ENCODE measurements around the gene HNRNPL.
A peak's percentile ranks its signal among the peaks of the same experiment; 100 is the strongest.
"Not testable (repeated sequence)": the region's sequence is repeated elsewhere in the genome, so short reads cannot be mapped to it uniquely, and the experiment has no call there.

HNRNPL gene

DNA sequence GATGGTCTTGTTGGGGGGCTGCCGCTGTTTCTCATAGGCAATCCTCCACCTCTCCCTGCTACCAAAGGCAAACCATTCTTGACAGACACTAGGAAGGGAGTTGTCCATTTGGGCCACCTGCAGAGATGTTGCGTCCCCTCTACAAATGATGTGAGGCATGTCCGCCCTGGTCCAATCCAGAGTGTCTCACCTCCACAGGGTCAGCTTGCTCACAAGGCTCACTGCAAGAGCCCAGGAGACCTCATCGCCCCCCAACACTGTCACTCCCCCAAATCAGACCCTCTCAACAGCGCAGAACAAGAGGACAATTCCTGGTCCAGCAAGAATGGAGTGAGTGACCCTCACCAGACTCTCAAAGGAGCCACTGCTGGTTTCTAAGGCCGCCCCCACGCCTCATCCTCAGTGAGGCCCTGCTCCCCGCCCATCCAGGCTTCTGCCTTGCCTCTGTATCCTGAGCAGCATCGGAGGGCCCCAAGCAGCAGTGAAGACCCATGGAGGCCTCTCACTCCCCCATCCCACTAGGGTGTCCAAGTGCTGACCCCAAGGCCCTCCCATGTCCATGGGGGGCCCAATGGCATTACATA, 6.5 kb downstream of the HNRNPL start:
- no peak for DNase-seq

DNA sequence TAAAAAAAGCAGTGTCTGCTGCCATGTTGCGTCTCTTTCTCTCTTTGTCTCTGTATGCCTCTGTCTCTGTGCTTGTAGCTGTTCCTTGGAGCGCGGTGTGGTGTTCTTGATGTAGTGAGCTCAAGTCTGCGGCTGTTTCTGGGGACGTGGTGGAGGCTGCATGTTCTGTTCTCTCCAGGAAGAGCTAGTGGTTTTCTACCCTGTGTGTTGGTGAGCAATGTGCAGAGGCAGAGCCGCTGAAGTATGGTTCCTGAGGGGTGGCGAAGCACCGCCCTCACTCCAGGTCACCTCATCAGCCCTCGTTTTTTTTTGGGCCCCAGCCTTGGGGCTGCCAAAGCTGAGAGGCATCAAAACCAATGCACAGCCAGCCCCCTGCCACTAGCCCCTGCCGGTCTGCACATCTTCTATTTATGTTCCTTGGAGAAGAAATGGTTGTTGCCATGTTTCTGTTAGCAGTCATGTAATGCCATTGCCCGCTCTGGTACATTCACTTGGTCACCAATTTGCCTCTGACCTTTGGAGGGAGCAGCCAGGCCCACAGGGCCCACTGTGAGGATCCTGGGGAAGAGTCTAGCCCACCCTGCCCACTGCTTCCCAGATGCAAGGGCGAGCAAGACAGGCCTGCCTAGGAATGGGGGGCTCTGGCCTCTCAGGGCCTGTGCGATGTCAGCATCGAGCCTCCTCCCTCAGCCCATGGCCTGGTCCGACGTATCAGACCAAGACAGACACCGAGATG, 7.2 kb downstream of the HNRNPL start:
- no peak for DNase-seq

DNA sequence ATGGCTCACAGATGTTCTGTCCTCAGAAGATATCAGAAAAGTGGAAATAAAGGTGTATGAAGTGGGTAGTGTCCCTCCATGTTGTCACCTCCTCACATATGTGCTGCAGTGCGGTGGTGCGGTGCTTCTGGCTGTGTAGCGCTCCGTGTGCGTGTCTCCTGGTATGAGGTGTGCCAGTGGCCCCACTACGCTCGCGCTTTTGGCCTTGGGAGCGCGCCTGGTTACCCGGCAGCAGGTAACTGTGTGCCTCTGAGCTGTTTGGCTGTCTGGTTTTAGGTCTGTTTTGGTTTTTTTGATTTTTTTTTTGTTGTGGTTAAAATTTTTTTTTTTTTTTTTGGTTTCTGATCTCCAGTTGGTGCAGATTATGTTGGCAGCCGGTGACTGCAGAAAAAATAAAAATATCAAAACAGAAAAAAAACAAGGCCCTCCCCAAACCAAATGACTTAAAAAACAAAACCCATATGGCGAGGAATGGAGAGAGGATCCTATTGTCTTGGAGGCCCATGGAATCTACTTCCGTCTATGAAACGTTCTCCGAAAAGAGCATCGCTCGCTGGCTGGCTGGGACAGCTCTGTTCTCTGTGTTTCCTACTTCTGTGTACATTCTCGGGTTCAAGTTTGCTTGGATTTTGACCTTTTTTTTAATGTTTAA, 7.9 kb downstream of the HNRNPL start:
- DNase-seq: no peak

DNA sequence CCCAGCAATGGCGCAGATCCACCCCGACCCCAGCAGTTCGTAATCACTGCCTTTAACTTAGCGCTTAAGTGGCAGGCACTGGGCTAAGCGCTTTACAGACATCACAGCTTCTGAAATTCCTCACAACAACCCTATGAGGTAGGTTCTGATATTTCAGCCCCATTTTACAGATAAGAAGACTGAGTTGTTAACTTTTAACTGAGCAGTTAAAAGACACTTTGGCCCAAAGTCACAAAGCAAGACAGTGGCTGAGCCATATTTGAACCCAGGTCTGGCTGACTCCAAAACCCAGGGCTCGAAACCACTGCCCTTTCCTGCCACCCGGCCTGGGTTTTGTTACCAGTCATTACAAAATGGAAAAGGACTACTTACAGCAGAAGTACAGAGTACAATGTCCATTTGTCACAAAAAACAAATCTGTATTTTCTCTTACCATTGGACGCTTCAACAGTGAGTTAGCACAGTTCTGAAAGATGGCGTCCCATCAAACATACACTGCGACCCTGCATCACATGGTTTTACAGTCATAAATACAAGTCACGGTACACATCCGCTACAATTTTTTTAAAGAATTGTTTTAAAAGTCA, 8.5 kb downstream of the HNRNPL start:
- no peak for DNase-seq

DNA sequence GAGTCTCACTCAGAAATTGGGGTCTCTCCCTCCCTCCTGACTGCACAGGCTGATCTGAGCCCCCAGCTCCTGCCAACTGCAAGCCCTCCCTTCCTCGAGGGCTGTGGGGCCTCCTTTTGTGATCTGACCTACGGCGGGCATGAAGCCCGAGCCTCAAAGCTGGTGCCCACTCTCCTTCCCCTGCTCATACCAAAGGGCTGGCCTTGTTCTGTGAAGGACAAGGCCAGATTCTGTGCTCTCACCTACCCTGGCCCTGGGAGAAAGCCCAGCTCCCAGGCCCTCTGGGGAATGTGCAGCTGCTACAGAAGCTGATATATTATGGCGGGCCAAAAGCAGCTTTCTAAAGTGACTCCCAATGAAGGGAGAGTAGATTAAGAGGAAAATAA, 9.2 kb downstream of the HNRNPL start:
- no peak for DNase-seq

DNA sequence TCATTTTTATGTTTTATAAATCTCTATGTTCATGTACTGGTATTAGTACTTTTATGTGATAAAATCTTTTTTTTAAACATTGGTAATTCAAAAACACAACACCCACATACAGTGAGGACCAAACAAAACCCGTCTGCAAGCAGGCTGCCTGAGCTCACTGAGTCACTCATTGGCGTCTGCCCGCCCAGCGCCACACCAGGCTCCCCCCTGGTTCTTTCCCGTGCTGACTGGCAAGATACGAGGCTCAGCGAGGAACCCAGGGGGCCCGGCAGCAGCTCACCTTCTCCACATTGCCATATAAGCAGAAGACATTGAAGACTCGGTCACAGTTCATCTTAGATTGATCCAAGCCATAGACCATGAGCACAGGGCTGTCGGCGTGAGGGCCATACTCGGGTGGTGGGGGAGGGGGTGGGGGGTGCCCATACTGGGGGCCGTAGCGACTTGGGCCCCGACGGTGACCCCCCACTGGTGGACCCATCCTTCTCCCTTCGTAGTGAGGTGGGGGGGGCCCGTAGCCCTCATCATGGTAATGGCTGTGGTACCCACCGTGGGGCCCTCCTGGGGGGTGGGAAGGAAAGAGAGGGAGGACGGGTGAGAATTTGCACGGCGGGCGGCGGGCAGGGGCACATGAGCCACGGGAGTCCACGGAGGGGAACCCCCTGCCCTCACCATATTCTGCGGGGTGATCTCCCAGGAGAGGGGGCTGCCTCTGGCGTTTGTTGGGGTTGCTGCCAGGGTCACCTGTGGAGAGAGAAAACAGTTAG, 9.8 kb downstream of the HNRNPL start:
- DNase-seq: no peak

DNA sequence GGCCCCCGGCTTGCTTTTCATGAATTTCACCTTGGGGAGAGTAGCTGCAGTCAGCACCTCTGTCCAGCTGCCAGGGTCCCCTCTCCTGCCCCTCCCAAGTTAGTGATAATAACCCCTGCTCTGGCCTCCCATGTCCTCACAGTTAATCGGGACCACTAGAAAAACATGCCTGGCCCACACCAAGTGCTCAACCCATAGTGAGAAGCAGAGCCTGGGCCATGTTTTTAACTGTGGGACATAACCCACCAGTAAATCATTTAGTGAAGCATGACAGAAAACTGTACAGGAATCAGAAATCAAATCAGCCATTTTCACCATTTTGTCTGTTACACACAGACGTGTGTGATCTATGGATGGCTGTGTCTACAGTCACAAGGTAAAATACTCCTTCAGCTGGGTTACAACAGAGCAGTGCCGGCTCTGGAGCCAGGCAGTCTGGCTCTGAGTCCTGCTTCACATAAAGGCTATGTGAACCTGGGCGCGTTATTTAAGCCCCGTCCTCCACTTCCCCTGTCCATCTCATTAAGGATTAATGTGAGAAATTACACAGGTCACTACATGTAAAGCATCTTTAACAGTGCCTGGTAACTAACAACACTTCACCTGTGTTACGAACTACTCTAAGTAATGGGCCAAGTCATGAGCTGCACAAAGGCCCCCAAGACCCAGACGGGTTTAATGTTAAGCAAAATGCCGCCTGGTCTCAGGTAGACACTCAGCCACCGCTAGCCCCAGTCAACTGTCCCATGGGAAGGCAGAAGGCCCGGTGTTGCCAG, 10.6 kb downstream of the HNRNPL start:
- DNase-seq: no peak

DNA sequence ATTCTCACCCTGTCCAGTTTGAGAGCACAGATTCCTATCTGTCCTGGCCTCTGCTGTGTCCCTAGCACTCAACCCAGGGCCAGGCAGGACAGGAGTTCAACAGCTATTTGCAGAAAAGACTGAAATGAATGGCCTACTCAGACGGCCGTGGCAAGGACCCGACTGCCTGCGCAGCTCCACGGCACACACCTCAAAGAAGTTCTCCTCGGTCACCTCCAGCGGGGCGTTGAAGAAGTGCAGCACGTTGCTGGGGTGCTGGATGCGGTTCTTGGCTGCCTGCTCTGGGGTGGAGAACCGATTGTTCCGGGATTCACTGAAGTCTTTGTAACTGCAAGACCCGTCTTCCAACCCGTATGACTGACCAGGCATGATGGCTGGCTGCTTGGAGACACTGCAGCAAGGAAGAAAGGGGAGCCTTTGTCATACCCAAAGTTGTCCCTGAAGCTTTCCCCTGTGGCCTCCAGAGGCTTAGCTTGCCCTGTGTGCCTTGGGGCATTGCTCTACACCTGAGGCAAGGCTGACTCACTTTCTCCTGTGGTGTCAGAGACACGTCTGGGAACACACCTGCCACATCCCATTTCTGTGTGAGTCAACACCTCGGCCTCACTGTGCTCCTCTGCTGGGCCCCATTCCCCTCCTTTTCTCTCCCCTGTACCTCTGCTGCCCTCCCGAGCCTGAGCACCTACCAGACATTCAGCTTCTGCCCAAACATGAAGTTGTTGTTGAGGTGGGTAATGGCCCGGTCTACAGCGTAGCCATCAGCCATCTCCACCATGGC, 11.4 kb downstream of the HNRNPL start:
- no peak for DNase-seq

DNA sequence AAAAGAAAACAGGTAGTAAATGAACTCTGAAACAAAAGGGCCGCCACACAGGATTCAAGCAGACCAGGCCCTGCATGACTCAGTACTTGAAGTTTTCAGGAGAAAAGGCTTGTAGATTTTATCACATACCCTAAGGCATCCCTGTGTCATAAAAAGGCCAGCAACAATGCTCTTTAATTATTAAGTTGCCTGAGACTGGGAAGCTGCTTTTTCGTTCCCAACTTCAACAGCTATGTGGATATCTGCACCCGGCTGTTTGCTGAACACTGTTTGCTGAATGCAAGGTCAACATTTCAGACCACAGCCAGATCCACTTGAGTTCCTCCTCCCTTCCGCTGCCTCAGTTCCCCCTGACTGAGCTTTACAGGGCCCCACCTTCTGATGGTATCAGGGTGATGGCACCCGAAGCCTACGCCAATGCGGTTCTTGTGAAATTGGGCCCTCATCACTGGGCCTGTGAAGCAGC, 12.1 kb downstream of the HNRNPL start:
- no peak for DNase-seq

DNA sequence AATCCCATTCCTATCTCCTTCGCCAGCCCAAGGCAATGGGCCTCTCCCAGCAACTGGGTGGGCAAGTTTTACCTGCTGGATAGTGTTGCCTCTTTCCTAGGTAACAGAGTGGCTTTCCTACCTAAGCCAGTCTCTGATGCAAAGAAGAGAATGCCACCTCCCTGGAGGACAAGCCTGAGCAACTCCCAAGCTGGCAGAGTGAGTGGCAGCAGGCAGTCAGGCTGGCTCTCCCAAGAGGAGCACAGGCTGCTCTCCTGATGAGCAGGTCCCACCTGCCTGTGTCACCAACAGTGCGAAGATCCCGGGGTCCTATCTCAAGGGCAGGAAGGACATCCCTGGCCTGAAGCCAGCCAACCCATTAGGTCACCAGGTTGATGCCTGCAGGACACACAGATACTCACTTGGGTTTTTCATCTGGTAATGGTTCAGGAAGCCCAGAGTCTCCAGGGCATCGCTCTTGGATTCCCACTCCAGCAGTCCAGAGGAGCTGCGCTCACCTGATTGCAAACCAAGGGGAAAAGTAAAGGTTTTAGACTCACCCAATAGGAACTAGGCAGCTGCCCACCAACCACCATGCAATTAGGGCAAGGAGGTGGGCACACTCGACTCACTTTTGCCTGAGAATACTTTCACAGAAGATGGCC, 12.7 kb downstream of the HNRNPL start:
- no peak for DNase-seq

DNA sequence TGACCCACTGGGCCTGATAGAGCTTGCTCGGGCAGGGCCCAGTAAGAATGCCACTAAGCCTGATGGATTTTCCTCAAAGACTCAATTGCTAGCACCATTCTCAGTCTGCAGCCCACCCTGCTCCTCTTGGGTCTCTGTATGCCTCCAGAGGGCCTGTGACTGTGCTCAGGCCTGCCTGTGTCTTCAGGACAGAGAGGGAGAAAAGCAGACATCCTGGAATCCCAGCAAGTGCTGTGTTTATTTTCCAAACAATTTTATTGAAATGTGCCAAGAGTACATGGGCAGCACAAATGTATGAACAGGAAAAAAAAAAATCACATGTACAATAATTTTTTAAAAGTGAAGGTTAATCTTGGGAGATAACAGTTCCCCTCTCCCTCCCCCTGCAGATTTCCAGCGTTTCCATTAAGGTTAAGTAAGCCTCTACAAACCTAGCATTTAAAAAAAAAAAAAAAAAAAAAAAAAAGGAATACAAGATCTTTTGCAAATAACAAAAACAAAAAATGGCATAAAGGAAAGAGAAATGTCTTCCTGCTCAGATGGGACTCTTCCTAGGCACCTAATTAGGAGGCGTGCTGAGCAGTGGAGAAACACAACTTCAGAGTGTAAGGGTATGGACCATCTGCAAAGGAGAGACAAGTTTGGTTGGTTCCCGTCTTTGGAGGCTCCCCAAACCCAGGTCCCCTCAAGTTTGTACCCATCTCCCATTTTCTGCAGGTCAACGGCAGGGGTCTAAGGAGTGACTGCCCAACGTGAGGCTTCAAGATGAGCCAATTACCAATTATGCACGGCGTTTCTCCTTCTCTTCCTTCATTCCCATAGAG, 13.4 kb downstream of the HNRNPL start:
- no peak for DNase-seq

DNA sequence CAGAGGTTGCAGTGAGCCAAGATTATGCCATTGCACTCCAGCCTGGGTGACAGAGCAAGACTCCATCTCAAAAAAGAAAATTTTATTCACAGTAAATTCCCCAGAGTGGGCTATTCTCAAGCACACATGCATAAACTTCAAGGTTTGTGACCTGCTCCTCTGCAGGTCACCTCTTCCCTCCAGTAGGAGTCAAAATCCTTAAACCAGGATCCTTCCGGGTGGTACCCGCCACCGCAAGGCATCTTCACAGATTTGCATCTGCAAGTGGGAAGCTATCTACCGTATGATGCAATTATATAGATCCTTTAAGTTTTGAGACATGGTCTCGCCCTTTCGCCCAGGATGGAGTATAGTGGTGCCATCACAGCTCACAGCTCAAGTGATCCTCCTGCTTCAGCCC, 15.2 kb downstream of the HNRNPL start:
- DNase-seq: no peak

DNA sequence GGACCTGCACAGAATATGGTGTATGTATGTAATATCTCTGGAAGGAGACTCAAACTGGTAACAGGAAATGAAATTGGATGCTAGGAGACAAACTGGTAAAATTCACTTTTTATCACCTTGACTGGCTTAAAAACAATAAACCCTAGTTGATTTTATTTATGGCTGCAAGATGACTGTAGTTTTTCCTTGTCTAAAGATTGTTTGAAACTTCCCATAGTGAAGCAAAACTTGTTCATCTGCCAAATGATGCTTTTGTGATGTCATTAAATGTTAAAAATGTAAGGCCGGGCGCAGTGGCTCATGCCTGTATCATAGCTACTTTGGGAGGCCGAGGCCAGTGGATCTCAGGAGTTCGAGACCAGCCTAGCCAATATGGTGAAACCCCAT, 15.7 kb downstream of the HNRNPL start:
- no peak for DNase-seq

DNA sequence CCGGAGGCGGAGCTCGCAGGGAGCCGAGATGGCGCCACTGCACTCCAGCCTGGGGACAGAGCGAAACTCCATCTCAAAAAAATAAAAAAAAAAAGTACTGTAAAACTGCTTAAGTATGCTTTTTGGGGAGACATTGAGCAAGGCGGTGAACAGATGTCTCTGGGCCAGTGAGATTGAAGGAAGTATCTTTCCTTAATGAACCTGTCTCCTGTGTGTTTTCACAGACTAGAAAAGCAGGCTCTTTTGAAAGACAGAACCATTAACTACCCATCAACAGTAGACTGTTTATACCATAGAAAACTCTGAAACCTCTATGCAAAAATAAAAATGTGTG, 16.7 kb downstream of the HNRNPL start:
- DNase-seq: no peak

DNA sequence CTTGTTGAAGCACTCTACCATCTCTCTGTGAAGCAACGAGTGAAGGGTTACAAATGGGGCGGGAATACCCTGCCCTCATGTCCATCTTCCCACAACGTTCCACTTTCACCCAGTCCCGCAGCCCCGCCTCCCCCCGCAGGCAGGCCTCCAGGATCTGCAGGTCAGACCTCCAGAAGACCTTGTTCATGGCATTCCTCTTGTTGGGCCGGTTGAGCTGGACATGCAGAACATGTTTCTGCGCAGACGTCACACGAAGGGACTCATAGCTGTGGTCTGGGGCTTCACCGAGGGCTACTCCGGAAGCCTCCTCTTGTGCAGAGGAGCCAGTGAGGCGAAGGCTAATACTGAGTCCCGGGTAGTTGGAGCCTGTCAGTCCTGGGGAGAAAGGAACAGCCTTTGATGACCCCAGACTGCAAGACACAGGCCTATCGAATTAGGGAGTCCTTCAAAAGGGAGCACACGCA, 18.6 kb downstream of the HNRNPL start:
- DNase-seq: peak; percentile 38

DNA sequence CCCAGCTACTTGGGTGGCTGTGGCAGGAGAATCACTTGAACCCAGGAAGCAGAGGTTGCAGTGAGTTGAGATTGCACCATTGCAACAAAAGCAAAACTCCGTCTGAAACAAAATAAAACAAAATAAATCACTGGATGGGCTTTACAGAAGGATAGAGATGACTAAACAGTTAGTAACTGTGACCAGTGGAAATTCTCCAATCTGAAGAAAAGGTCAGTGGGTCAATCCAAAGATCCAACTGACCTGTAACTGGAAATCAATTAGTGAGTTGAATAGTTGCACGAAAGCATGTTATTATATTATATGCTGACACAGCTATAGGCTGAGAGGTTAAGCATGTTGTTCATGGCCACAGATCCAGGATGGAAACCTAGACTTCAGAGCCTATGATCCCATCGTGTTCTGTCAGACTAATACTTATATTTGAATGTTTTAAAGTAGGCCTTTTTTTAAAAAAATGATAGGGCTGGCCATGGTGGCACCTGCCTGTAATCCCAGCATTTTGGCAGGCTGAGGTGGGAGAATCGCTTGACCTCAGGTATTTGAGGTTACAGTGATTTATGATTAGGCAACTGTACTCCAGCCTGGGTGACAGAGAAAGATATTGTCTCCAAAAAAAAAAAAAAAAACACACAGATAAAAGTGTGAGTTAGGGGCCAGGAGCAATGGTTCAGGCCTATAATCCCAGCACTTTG, 19.6 kb downstream of the HNRNPL start:
- no peak for DNase-seq

DNA sequence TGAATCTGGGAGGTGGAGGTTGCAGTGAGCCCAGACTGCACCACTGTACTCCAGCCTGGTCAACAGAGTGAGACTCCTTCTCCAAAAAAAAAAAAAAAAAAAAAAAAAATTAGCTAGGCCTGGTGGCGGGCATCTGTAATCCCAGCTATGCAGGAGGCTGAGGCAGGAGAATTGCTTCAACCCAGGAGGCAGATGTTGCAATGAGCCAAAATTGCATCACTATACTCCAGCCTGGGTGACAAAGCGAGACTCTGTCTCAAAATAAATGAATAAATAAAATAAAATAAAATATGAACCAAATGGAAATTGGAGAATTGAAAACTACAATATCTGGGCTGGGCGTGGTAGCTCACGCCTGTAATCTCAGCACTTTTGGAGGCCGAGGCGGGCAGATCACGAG, 20.6 kb downstream of the HNRNPL start:
- DNase-seq: not testable (repeated sequence)

DNA sequence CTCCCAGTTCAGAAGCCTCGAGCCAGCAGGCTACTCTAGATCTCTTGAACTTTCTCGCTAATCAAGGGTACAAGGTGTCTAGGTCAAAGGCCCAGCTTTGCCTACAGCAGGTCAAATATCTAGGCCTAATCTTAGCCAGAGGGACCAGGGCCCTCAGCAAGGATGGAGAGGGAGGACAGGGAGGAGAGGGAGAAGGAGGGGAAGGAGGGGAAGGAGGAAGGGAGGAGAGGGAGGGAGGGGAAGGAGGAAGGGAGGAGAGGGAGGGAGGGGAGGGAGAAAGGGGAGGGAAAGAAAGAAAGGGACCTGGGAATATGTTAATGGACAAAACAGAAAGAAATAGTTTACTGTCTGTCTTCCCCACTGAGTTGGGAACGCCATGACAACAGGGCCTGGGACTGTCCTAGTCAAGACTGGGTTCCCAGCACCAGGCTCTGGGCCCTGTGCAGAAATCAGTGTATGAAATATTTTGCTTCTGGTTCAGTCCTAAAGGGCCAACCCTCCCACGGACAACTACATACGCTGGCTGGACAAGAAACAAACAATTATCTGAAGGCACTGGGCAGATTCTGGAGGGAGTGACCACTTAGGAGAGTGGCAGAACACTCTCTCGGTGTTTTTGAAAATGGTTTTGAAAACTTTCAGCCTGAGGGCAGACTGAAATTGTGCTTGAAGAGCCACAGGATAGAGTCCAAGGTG, 22.8 kb downstream of the HNRNPL start:
- DNase-seq: no peak

DNA sequence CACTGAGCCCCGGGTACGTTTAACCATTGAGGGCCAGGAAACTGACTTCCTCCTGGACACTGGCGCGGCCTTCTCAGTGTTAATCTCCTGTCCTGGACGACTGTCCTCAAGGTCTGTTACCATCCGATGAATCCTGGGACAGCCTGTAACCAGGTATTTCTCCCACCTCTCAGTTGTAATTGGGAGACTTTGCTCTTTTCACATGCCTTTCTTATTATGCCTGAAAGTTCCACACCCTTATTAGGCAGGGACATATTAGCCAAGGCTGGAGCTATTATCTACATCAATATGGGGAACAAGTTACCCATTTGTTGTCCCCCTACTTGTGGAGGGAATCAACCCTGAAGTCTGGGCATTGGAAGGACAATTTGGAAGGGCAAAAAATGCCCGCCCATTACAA, 23.9 kb downstream of the HNRNPL start:
- DNase-seq: not testable (repeated sequence)
